Astrocyte (in vitro differentiated cells and primary cell): ENCODE results near the gene LIPJ. TPM values are rescaled to one million over a fixed set of nuclear protein-coding genes. Genes with fewer than 3 reads are reported as not detected.

Experiments used
- DNase-seq: peaks from one replicate; pipeline ENCODE4 v3.0.0-alpha.2; 2010; ENCODE audit warnings: low read depth
- FAIRE-seq: peaks from 2 replicates; lab custom pipeline; 2011; peaks lifted over from hg19 to GRCh38; lab: Jason Lieb, UNC
- H2AFZ ChIP-seq: 2 replicates; pipeline ENCODE4 v1.6.0; 2012; ENCODE audit warnings: low read depth, low read length, inconsistent platforms
- H3K27ac ChIP-seq: 2 replicates; pipeline ENCODE4 v1.5.1; 2011; ENCODE audit warnings: low read depth, low read length, inconsistent platforms
- H3K27me3 ChIP-seq: 2 replicates; pipeline ENCODE4 v1.6.0; 2011; ENCODE audit warnings: low read length, inconsistent platforms; ENCODE audit not compliant: insufficient read depth
- H3K36me3 ChIP-seq: 2 replicates; pipeline ENCODE4 v1.5.1; 2011; ENCODE audit warnings: low read length, inconsistent platforms; ENCODE audit not compliant: insufficient read depth
- H3K4me1 ChIP-seq: 2 replicates; pipeline ENCODE4 v1.5.1; 2011; ENCODE audit warnings: low read length, inconsistent platforms; ENCODE audit not compliant: insufficient read depth
- H3K4me2 ChIP-seq: 2 replicates; pipeline ENCODE4 v1.6.0; 2012; ENCODE audit warnings: low read length, inconsistent platforms
- H3K4me3 ChIP-seq: 2 replicates; pipeline ENCODE4 v1.5.1; 2011; ENCODE audit warnings: low read depth, mild to moderate bottlenecking, low read length, inconsistent platforms; ENCODE audit not compliant: insufficient read depth
- H3K79me2 ChIP-seq: 2 replicates; pipeline ENCODE4 v1.6.0; 2012; ENCODE audit warnings: mild to moderate bottlenecking, low read length, inconsistent platforms; ENCODE audit not compliant: insufficient read depth
- H3K9ac ChIP-seq: 2 replicates; pipeline ENCODE4 v1.6.0; 2012; ENCODE audit warnings: mild to moderate bottlenecking, low read length, inconsistent platforms
- H3K9me3 ChIP-seq: 2 replicates; pipeline ENCODE4 v1.5.1; 2012; ENCODE audit warnings: low read depth, mild to moderate bottlenecking, low read length, inconsistent platforms; ENCODE audit not compliant: insufficient read depth
- H4K20me1 ChIP-seq: 2 replicates; pipeline ENCODE4 v1.6.0; 2012; ENCODE audit warnings: low read length, inconsistent platforms; ENCODE audit not compliant: insufficient read depth
- H3K27ac Mint-ChIP-seq: one replicate; pipeline ENCODE4 v1.8.0; 2021; ENCODE audit warnings: mild to moderate bottlenecking, mixed read lengths; ENCODE audit not compliant: unreplicated experiment
- H3K27me3 Mint-ChIP-seq: one replicate; pipeline ENCODE4 v1.8.0; 2021; ENCODE audit warnings: low read depth, mixed read lengths; ENCODE audit not compliant: unreplicated experiment
- H3K36me3 Mint-ChIP-seq: one replicate; pipeline ENCODE4 v1.8.0; 2021; ENCODE audit warnings: low read depth, mixed read lengths; ENCODE audit not compliant: unreplicated experiment
- H3K4me1 Mint-ChIP-seq: one replicate; pipeline ENCODE4 v1.8.0; 2021; ENCODE audit warnings: low read depth, mixed read lengths; ENCODE audit not compliant: unreplicated experiment
- H3K4me3 Mint-ChIP-seq: one replicate; pipeline ENCODE4 v1.8.0; 2021; ENCODE audit warnings: mild to moderate bottlenecking, moderate library complexity, mixed read lengths; ENCODE audit not compliant: unreplicated experiment
- H3K9me3 Mint-ChIP-seq: one replicate; pipeline ENCODE4 v1.8.0; 2021; ENCODE audit warnings: mild to moderate bottlenecking, mixed read lengths; ENCODE audit not compliant: unreplicated experiment
- EZH2 ChIP-seq: IDR thresholded peaks from 2 replicates; pipeline ENCODE4 v1.6.1; 2012; ENCODE audit warnings: mild to moderate bottlenecking, low read length, inconsistent platforms; ENCODE audit not compliant: insufficient read depth
- total RNA-seq: library from RNA; stranded (reverse); gene quantifications from 2 replicates; pipeline ENCODE4 v1.2.1, GENCODE V29; 2021
- TF ChIP-seq, protein P1 (sequence below): IDR thresholded peaks from 2 replicates; pipeline ENCODE4 v1.5.1; 2011; ENCODE audit warnings: low read depth, mild to moderate bottlenecking, inconsistent platforms, low read length, moderate library complexity; ENCODE audit not compliant: insufficient read depth

LIPJ gene
- total RNA-seq, 1 donor from 2014 or later: not detected

DNA sequence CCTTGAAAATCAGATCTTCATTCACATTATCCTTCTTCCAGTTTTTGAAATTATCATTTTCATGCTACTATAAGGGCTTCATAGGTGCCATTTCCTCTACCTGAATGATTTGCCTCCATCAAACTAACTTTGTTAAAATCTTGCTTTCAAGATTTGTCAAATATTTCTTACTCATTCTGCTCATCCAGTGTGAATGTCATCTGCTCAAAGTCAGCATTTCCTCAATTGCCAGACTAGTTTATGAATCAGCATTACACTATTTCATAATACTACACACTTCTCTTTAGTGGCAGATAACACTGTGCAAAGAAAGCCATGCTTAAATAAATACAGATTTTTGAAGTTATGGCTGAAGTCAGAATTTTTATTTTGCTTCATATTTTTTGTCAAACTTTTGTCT, 56.4 kb downstream of the LIPJ start:
- Histone ChIP-seq H2AFZ (no peak overlapping the region), H4K20me1 (no peaks in the 10 kb centered on the region), H3K9me3 (peaks cover 3% of the 10 kb centered on the region), H3K27me3 (no peaks in the 10 kb centered on the region), H3K4me3 (no peak overlapping the region), H3K27ac (no peak overlapping the region), H3K9ac (no peak overlapping the region), H3K4me1 (no peaks in the 10 kb centered on the region), H3K4me2 (no peak overlapping the region), H3K79me2 (no peaks in the 10 kb centered on the region), H3K36me3 (no peaks in the 10 kb centered on the region)
- Mint-ChIP-seq H3K4me3 (no peak overlapping the region), H3K9me3 (no peaks in the 10 kb centered on the region), H3K27me3 (peaks cover 2% of the 10 kb centered on the region), H3K4me1 (no peaks in the 10 kb centered on the region), H3K36me3 (no peaks in the 10 kb centered on the region), H3K27ac (no peak overlapping the region)
- TF ChIP-seq EZH2: no peak
- TF ChIP-seq, protein P1, sequence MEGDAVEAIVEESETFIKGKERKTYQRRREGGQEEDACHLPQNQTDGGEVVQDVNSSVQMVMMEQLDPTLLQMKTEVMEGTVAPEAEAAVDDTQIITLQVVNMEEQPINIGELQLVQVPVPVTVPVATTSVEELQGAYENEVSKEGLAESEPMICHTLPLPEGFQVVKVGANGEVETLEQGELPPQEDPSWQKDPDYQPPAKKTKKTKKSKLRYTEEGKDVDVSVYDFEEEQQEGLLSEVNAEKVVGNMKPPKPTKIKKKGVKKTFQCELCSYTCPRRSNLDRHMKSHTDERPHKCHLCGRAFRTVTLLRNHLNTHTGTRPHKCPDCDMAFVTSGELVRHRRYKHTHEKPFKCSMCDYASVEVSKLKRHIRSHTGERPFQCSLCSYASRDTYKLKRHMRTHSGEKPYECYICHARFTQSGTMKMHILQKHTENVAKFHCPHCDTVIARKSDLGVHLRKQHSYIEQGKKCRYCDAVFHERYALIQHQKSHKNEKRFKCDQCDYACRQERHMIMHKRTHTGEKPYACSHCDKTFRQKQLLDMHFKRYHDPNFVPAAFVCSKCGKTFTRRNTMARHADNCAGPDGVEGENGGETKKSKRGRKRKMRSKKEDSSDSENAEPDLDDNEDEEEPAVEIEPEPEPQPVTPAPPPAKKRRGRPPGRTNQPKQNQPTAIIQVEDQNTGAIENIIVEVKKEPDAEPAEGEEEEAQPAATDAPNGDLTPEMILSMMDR: no peak
- FAIRE-seq: peak; percentile 91
- DNase-seq: peak; percentile 44

DNA sequence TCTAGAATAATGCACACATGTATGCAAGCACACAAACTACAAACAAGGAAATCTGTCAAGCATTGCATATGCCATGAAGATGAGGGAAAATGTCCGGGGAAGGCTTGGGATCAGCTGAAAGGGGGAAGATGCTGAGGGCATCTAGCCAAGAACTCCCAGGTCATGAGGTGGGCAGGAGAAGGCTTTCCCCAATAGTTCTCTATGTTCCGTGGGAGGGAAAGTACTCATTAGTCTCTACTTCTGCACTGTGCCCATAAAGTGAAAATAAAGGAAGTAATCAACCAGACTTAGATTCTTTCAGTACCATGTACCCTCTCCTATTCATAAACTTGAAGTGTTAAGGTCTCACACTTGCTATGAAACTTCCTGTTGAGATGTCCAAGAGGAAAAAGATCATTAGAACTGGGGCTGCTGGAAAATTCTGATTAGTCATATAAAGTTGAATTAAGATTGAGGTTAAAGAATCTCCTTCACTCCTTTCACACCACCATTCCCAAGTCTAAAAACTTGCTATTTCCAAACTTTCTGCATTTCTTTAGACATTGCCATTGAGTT, 60.6 kb downstream of the LIPJ start:
- no peak for TF ChIP-seq EZH2
- TF ChIP-seq, protein P1: no peak
- H3K4me2 ChIP-seq: no peak overlapping the region
- Mint-ChIP-seq H3K9me3 (no peaks in the 10 kb centered on the region), H3K36me3 (no peaks in the 10 kb centered on the region), H3K27me3 (no peaks in the 10 kb centered on the region), H3K4me3 (no peak overlapping the region), H3K4me1 (peaks cover 8% of the 10 kb centered on the region), H3K27ac (no peak overlapping the region)
- no peaks in the 10 kb centered on the region for H4K20me1 ChIP-seq
- H3K4me3 ChIP-seq: no peak overlapping the region
- no peaks in the 10 kb centered on the region for H3K27me3 ChIP-seq
- H3K79me2 ChIP-seq: no peaks in the 10 kb centered on the region
- no peak overlapping the region for H3K9ac ChIP-seq
- H3K9me3 ChIP-seq: no peaks in the 10 kb centered on the region
- H3K4me1 ChIP-seq: peaks cover 12% of the 10 kb centered on the region
- no peak overlapping the region for H3K27ac ChIP-seq
- DNase-seq: no peak
- FAIRE-seq: peak; percentile 68
- H3K36me3 ChIP-seq: no peaks in the 10 kb centered on the region
- no peak overlapping the region for H2AFZ ChIP-seq

DNA sequence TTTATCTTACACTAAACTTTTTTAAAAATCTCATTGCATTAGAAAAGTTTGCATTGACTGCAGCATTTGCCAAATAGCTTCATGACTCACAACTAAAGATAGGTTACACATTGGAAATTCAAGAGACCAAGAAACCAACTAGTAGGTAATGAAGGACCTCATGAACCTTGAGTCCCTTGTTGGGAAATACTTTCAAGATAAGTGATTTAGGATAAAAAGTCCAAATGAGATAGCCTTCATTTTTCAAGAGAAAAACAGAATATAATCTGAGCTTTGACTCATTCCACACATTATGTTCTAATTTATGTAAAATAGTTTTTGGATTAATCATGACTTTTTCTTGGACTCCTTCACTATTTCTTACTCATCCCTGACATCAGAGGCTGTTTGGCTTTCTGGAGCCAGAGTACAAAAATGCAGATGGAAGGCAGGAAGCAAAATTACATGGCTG, 64.6 kb downstream of the LIPJ start:
- no peak for TF ChIP-seq EZH2
- TF ChIP-seq, protein P1: no peak
- DNase-seq (peak; percentile 91), FAIRE-seq (peak; percentile 90)
- Mint-ChIP-seq H3K27me3 (no peaks in the 10 kb centered on the region), H3K36me3 (no peaks in the 10 kb centered on the region), H3K27ac (peak overlapping the region; percentile 87), H3K9me3 (no peaks in the 10 kb centered on the region), H3K4me3 (no peak overlapping the region), H3K4me1 (peaks cover 8% of the 10 kb centered on the region)
- Histone ChIP-seq H3K4me3 (no peak overlapping the region), H2AFZ (no peak overlapping the region), H3K4me2 (peak overlapping the region; percentile 61), H3K4me1 (peaks cover 18% of the 10 kb centered on the region), H3K36me3 (no peaks in the 10 kb centered on the region), H3K79me2 (no peaks in the 10 kb centered on the region), H3K27me3 (no peaks in the 10 kb centered on the region), H3K9me3 (no peaks in the 10 kb centered on the region), H3K27ac (peak overlapping the region; percentile 83), H4K20me1 (no peaks in the 10 kb centered on the region), H3K9ac (peak overlapping the region; percentile 42)
